Right atrium auricular region (tissue), 2 donors: ENCODE measurements around the gene REXO1. TPM values are rescaled to one million over a fixed set of nuclear protein-coding genes. Genes with fewer than 3 reads are reported as not detected.

Source experiments
- DNase-seq: peaks from one replicate; pipeline ENCODE4 v3.0.0-alpha.2; 2019; ENCODE audit warnings: low spot score
- H3K27ac ChIP-seq, 2 donors: fragments of 200-600 bp; sonication (generic); 1 replicate in 1 of 2; 2 replicates in 1 of 2; pipeline ENCODE4 v1.5.1; 2016 to 2019
- H3K27me3 ChIP-seq, 2 donors: fragments of 200-600 bp; sonication (generic); one replicate each; pipeline versions ENCODE4 v1.5.1 to v1.6.0; 2017 to 2019
- H3K36me3 ChIP-seq: fragments of 200-600 bp; sonication (generic); one replicate; pipeline ENCODE4 v1.5.1; 2016
- H3K4me1 ChIP-seq, 2 donors: fragments of 200-600 bp; sonication (generic); one replicate each; pipeline versions ENCODE4 v1.5.1 to v1.6.0; 2017 to 2019
- H3K4me3 ChIP-seq, 2 donors: fragments of 200-600 bp; sonication (generic); 1 replicate in 1 of 2; 2 replicates in 1 of 2; pipeline ENCODE4 v1.5.1; 2017 to 2019; ENCODE audit warnings: mild to moderate bottlenecking in 1 of 2, moderate library complexity in 1 of 2
- H3K9me3 ChIP-seq, 2 donors: fragments of 200-600 bp; sonication (generic); one replicate each; pipeline ENCODE4 v1.5.1; 2019
- total RNA-seq, 2 donors: library from RNA; depleted of rRNA; stranded (reverse); fragments of >200 nt; gene quantifications; one replicate each; pipeline ENCODE4 v1.1.0, GENCODE V29; 2016
- TF ChIP-seq, protein P1 (sequence below), 2 donors: fragments of 200-600 bp; sonication (generic); IDR thresholded peaks; one replicate each; pipeline ENCODE4 v1.5.1; 2019; ENCODE audit warnings: antibody characterized with exemption in 2 of 2

REXO1 gene
- total RNA-seq, 2 donors from 2014 or later = 9.6 to 12.1 TPM

DNA sequence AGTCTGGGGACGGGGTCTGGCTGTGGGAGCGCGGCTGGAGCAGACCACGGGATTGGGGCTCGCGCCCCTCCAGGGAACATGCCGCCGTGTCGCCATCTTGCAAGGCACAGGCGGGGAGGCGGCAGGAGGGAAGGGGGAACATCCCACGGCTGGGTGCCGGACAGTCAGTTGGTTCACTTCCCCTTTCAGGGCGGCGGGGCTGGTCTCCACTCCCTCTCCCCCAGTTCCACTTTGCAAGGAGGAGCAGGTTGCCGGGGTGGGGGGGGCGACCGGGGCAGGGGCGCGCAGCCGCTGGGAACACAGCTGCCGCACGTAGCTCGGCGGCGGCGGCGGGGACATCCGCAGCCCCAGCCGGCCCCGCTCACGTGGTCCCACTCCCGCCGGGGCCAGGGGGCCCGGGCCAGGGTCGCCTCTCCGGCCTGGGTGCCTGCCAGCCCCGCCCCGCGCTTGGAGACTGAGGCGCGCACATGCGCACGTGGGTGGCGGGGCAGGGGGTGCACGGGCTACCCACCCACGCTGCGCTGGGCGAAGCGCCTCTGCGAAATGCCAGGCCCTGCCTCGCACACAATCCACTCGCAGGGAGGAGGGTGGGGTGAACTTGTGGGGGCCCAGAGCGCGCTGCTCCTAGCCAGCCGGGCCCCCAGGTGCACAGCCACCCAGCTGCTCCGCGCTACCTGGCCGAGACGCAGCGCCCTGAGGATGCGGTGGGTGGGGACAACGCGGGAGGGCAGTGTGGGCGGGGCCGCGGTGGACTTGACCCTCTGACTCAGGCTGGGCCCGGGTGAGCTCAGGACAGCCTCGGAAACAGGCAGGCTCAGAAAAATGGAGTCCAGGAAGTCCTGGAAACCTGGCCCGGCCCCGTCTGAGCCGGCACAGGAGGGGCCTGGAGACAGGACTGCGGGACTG, 8.7 kb upstream of the REXO1 start:
- peak overlapping the region; percentile 24 to 56 for H3K4me3 ChIP-seq
- H3K27me3 ChIP-seq = no peaks in the 10 kb centered on the region
- TF ChIP-seq, protein P1, sequence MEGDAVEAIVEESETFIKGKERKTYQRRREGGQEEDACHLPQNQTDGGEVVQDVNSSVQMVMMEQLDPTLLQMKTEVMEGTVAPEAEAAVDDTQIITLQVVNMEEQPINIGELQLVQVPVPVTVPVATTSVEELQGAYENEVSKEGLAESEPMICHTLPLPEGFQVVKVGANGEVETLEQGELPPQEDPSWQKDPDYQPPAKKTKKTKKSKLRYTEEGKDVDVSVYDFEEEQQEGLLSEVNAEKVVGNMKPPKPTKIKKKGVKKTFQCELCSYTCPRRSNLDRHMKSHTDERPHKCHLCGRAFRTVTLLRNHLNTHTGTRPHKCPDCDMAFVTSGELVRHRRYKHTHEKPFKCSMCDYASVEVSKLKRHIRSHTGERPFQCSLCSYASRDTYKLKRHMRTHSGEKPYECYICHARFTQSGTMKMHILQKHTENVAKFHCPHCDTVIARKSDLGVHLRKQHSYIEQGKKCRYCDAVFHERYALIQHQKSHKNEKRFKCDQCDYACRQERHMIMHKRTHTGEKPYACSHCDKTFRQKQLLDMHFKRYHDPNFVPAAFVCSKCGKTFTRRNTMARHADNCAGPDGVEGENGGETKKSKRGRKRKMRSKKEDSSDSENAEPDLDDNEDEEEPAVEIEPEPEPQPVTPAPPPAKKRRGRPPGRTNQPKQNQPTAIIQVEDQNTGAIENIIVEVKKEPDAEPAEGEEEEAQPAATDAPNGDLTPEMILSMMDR (IDR thresholded peaks at IDR 0.05) = no peak
- peak; percentile 91 for DNase-seq
- peaks cover 0 to 100% of the 10 kb centered on the region in 2 donors for H3K4me1 ChIP-seq
- no peaks in the 10 kb centered on the region for H3K36me3 ChIP-seq
- H3K27ac ChIP-seq = peak overlapping the region; percentile 83 to 88
- H3K9me3 ChIP-seq = no peaks in the 10 kb centered on the region

DNA sequence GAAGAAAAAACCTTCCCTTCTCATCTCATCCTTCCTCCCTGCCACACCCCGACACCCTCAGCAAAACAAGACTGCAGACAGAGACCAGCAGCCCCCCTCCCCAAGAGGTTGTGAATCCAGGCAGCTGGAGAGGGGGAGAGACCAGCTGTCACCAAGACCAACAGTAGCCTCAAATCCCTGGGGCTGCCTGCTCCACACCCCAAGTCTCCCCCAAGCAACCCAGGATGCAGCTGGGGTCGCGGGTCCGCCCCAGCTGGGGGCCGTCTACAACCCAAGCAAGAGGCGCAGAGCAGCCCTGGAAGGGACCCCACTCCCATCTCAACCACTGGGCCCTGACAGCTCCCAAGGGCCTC, 8.0 kb upstream of the REXO1 start:
- H3K9me3 ChIP-seq = no peaks in the 10 kb centered on the region
- peak overlapping the region; percentile 24 to 56 for H3K4me3 ChIP-seq
- H3K27ac ChIP-seq = peak overlapping the region; percentile 83 to 88
- no peak for DNase-seq
- no peaks in the 10 kb centered on the region for H3K36me3 ChIP-seq
- peaks cover 0 to 97% of the 10 kb centered on the region in 2 donors for H3K4me1 ChIP-seq
- no peaks in the 10 kb centered on the region for H3K27me3 ChIP-seq
- TF ChIP-seq, protein P1 (IDR thresholded peaks at IDR 0.05) = no peak

DNA sequence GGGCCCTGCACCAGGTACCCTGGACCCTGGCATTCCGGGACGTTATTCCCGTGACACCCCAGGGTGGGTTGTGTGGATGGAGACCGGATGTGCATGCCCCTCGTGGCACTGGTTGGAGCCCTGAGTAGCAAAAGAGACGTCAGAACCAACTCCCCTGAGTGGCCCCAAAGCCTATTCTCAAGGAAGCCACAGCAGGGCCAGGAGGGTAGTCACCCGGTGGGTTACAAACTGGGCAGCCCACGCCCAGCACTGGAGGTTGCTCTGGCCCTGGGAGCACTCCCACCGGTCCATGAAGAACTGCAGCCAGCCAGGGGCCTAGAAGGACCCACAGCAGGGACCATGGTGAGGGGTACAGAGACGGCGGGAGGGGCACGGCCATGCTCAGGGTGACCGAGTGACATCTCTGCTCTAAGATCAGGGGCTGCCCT, 7.6 kb upstream of the REXO1 start:
- Histone ChIP-seq H3K4me3 (peak overlapping the region; percentile 20 to 56), H3K9me3 (no peaks in the 10 kb centered on the region), H3K4me1 (peaks cover 0 to 92% of the 10 kb centered on the region in 2 donors), H3K27me3 (no peaks in the 10 kb centered on the region), H3K36me3 (no peaks in the 10 kb centered on the region), H3K27ac (peak overlapping the region; percentile 83 to 88)
- no peak for DNase-seq
- TF ChIP-seq, protein P1 (IDR thresholded peaks at IDR 0.05) = no peak

DNA sequence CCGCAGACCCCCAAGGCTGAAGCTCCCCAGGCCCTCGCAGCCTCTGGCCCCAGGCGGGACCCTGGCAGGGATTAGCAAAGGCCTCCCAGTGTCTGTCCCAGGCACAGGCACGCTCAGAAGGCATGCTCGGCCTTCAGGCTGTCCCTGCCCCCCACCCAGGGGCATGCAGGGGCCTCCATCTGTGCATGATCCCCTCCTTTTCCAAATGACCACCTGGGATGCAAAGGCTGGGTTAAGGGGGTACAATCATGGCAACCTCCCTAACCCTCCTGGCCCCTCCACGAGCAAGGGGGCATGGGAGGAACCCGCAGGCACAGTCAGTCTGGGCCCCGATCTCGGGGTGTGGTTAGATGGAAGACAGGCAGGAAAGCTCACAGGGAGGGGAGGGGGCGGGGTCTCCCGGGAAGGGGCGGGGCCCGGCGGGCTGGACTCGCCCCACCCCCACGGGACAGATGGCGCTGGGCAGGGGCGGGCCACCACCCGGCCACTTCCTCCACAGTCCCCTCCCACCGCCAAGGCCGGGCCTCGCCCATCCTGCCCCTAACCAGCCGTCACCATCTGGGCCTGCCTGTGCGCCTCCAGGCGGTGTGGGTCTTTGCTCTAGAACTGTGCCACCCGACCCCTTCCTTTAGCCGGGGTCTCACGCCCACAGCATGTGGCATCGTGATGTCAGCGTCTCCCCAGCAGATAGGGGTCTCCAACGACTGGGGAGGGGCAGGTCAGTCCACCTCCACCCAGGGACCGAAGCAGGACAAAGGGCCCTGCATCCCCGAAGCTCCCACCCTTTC, 7.0 kb upstream of the REXO1 start:
- H3K4me1 ChIP-seq = peaks cover 0 to 86% of the 10 kb centered on the region in 2 donors
- peak overlapping the region; percentile 83 to 88 for H3K27ac ChIP-seq
- TF ChIP-seq, protein P1 (IDR thresholded peaks at IDR 0.05) = peak in 1 of 2 donors; percentile 31

DNA sequence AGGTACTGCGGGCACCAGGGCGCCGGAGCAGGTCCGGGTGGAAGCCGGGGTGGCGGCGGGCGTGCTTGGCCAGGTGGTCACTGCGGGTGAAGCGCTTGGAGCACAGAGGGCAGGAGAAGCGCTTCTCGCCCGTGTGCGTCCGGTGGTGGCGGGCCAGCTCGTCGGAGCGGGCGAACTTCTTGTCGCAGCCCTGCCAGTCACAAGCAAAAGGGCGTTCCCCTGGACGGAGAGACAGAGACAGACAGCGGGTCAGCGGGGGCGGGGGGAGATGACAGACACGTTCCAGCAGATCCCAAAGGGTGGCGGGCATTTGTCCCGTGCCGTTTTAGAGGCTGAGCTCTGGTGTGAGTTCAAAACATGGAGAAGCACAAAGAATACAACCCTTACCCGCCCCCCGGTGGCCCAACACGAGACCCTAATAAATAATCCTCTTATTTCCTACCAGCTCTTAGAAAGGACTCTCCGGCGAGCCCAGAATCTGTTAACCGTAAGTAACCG, 6.3 kb upstream of the REXO1 start:
- no peak for DNase-seq
- Histone ChIP-seq H3K27me3 (no peaks in the 10 kb centered on the region), H3K9me3 (no peaks in the 10 kb centered on the region), H3K27ac (peak overlapping the region; percentile 83 to 88), H3K36me3 (no peaks in the 10 kb centered on the region), H3K4me1 (peaks cover 0 to 80% of the 10 kb centered on the region in 2 donors), H3K4me3 (peak overlapping the region in 1 of 2 donors; percentile 56)
- TF ChIP-seq, protein P1 (IDR thresholded peaks at IDR 0.05) = no peak

More for the DNA sequence above, 7.0 kb upstream of the REXO1 start:
- H3K4me3 ChIP-seq = peak overlapping the region; percentile 20 to 56
- H3K9me3 ChIP-seq = no peaks in the 10 kb centered on the region
- H3K36me3 ChIP-seq = no peaks in the 10 kb centered on the region
- H3K27me3 ChIP-seq = no peaks in the 10 kb centered on the region
- DNase-seq = peak; percentile 93
